NCI-H2107 treated with DMSO at 0.1 percent for 48 hours (cell line): Measurements from ENCODE around the gene PPP1R14B.

Experiments
- DNase-seq: peaks from one replicate; lab custom pipeline; 2025; ENCODE audit not compliant: unreplicated experiment; lab: John Stamatoyannopoulos, UW

PPP1R14B gene

DNA sequence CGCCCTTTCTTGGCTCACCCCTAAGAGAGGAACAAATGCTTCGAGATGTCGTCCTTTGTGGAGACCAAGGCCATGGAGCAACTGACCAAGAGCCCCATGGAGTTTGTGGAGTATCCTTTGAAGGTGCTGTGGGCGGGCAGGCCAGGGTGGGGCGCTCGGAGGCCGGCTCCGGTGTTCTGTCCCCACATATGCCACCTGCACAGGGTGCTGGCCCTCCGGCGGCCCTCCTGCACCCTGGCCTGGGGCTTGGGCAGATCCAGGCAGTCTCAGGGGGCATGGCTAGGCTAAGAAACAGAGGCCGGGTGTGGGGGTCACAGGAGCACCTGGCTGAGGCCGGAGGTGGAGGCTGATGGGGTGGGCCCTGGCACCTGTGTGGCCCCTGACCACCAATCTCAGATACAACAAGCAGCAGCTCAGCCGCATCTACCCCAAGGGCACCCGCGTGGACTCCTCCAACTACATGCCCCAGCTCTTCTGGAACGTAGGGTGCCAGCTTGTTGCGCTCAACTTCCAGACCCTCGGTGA is 14.9 kb upstream of the PPP1R14B start:
- no peak for DNase-seq

DNA sequence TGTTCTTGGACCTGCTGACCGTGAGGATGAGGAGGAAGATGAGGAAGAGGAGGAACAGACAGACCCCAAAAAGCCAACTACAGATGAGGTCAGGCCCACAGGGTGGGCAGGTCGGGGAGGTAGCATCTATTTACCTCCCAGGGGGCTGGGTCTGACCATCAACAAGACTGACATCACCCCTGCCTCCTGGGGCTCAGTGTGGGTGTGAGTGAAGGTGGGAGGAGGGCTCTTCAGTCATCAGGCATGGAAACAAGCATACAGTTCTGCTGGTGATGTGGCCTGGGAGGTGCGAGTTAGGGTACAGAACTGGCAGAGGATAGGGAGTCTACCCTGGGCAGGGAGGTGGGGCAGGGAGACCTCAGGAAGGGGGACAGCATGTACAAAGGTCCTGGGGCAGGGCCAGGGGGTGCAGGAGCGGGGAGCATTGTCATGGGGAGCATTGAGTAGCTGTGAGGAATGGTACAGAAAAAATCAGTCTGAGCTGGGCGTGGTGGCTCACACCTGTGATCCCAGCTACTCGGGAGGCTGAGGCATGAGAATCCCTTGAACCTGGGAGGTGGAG is 13.5 kb upstream of the PPP1R14B start:
- DNase-seq = no peak

DNA sequence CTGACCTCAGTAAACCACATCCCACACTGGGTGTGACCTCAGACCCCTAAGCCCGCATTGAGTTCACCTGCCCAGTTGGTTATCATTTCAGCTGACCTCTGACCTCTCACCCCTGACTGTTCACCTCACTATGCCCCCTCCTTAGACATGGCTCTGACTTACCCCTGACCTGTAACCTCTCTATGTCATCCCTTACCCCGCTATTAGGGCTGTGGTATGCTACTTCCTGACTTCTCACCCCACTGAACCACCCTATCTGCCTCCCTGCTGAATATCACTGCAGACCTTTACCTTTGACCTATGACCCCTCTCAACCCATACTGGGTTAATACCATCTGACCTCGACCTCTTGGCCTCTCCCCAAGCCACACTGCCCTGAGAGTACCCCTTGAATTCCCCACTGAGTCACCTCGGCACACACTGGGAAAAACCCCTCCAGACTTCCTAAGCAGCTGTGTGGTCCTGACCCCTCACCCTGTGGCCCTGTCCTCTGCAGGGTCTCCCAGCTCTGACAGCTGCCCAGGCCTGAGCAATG is 12.9 kb upstream of the PPP1R14B start:
- no peak for DNase-seq

DNA sequence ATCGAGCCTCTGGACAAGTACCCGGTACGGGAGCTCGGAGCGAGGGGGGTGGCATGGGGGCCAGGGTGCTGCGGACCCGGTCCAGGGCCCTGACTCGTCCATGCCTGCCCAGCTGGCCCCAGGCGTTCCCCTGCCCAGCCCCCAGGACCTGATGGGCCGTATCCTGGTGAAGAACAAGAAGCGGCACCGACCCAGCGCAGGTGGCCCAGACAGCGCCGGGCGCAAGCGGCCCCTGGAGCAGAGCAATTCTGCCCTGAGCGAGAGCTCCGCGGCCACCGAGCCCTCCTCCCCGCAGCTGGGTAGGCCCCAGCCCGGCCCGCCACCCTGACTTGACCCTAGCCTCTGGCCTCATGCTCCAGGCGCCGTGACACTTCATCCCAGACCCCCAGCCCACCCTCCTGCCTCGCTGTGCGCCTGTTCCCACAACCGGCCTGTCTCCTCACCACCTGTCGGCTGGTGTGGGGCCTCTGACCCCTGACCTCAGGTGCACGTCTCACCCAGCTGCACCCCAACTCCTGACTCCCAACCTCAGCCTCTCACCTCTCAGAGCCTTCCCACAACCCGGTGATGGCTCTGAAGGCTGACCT is 12.3 kb upstream of the PPP1R14B start:
- DNase-seq = no peak

DNA sequence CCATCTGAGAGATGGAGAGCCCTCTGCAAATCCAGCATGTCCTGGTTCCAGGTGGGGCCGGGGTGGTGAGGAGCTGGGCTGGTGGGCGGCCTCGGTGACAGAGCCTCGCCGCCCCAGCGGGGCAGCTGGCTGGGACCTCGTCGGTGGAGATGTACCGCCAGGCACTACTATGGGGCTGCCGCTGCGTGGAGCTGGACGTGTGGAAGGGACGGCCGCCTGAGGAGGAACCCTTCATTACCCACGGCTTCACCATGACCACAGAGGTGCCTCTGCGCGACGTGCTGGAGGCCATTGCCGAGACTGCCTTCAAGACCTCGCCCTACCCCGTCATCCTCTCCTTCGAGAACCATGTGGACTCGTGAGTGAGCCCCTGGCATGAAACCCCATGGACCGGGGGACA is 11.6 kb upstream of the PPP1R14B start:
- no peak for DNase-seq

DNA sequence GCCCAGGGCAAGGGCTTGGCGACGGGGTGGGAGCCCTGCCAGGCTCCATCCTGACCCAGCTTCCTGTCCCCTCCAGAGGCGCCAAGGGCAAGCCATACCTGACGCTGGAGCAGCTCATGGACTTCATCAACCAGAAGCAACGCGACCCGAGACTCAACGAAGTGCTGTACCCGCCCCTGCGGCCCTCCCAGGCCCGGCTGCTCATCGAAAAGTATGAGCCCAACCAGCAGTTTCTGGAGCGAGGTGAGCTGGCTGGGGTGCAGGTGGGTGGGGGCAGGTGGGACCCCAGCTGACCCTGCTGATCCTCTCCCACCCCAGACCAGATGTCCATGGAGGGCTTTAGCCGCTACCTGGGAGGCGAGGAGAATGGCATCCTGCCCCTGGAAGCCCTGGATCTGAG is 9.6 kb upstream of the PPP1R14B start:
- no peak for DNase-seq

DNA sequence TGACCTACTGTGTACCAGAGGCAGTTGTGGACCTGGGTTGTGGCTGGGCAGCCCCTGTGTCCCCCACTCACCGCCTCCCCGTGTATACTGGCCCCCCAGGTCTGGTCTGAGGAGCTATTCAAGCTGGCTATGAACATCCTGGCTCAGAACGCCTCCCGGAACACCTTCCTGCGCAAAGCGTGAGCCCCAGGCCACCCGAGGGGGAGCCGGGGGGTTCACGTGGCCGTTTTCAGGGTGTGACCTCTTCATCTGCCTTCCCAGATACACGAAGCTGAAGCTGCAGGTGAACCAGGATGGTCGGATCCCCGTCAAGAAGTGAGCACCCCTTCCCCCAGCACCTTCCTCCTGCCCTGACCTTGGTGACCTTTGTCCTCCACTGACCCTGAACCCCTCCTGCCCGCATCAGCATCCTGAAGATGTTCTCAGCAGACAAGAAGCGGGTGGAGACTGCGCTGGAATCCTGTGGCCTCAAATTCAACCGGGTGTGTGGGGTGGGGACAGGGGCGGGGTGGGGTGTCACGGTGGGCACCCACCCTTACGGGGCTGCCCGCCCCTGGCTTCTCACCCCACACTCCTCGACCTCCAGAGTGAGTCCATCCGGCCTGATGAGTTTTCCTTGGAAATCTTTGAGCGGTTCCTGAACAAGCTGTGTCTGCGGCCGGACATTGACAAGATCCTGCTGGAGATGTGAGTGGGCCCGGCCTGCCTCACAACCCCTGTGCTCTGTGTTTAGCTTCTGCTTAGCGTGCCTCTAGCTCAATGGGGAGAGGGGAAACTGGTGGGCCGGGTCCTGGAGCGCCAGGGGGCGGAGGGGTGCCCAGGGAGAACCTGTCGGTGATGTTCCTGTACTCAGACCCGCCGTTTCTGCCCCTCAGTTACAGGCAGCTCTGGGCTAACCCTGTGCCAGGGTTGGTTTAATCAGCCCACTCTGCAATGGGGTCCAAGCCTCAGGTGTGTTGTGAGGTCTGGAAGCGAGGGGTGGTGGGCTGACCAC is 8.7 kb upstream of the PPP1R14B start:
- DNase-seq = no peak

DNA sequence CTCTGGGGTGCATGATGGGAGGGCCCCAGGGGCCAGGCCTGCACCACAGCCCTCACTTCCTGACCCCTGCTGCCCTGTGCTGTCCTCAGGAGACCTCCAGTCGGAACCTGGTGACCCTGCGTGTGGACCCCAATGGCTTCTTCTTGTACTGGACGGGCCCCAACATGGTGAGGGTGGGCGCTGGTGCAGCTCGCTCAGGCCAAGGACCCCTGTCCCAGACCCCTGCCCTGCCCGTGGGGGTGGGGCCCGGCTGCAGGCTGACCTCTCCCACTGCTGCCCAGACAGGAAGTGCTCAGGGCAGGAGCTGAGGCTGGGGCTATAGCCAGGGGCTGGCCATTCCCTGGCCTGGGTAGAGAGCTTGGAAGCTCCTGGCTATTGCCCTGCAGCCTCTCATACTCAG is 7.6 kb upstream of the PPP1R14B start:
- DNase-seq = no peak

DNA sequence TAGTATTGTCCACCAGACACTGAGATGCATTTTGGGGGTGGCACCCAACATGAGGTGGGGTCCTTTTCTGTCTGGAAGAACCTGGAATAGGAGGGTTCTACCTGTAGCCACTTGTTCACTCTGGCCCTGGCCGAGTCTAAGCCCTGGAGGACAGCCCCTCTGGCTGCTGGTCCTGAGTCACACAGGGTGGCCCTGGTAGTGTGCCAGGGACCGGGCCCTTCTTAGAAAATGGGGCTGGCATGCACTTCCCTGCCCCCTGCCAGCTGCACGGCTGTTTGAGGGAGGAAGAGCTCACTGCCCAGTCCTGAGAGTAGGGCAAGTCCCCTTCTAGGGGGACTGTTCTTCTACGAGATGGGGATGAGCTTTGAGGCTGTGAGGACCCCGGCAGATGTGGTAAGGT is 6.7 kb upstream of the PPP1R14B start:
- no peak for DNase-seq

DNA sequence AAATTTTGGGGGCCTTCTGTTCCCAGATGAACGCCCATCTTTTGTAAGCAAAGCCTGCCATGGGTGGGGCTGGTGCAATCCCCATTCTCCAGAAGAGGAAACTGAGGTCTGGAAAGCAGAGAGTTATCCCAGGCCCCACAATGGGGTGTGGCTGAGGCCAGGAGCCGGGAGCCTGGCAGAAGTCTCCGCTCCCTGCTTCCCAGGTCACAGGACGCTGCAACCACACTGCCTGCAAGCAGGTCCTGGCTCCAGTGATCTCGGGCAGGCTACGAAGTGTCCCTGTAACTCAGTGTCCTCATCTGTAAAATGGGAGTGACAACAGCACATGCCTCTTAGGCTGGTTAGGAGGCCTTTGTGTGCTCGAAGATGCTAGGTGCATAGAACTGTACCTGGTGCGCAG is 6.3 kb upstream of the PPP1R14B start:
- no peak for DNase-seq

DNA sequence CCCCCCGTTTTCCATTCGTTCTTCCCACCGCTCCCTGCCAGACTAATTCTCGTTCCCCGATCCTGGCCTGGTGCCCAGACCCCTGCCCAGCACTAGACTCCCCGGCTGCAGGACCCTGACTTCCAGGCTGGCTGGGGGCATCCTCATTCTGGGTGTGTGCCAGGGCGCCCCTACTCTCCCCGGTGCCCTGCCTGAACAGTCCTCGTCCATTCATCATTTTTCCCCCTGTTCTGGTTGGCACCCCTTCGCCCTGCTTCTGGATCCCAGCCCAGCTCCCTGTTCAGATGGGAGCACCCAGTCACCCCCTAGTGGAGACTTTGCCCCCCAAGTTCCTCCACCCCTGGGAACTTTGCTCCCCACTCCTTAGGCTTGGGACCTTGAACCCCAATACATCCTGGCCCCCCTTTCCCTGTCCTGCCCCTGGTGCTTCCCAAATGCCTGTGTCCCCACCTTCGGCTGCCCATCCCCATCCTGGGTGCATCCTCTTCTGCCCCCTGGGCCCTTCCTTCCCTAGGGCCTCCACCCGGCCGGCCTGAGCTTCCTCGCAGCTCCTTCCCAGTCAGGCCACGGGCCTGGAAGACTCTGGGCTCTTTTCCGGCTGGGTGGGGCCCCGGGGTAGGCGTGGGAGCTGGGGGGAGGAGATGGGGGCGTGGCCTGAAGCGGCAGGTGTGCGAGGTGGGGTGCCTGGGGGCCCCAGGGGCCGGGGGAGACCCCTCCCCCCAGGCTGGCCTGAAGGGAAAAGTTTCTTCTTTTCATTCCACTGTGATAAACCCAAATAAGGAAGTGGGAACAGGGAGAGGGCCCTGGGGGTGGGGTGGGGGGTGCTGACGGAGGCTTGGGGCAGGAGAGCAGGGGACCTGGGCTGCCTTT is 5.5 kb upstream of the PPP1R14B start:
- DNase-seq = no peak

DNA sequence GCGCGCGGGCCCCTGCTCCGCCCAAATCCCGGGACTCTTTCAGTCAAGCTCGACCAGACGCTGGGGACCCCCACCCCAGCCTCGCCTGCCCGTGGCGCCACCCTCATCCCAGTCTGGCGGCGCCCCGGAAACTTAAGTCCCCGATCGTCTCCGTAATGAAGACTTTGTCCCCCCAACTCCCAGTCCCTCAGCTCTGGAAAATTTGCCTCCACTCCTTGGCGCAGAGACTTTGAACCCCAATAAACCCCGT is 4.9 kb upstream of the PPP1R14B start:
- no peak for DNase-seq

DNA sequence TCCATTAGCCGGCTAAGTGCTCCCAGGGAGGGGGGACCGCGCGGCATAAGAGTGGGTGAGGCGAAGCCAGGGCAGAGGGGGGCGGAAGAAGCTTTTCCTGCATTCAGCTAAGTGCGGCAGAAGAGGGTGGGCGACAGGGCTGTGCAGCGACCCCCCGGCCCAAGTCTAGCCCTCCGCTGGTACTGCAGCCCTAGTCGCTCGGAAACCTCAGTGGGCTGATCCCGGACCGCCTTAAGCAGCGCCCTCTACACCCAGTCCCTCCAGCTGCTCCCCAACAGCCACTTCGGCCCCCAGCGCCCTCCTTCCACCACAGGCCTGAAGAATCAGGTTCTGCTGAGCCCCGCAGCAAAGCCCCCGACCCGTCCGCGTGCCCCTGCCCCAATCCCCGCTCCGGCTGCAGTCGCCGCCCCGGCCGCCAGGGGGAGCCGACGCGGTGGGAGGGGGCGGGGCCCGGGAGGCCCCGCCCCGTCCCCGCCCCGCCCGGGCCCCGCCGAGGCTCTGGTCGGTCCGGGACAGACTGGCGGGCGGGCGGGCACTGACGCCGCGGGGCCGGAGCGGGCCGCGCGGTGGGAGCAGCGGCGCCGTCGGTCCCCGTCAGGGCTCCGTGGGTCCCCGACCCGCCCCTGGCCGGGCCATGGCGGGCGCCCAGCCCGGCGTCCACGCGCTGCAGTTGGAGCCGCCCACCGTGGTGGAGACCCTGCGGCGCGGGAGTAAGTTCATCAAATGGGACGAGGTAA is 4.4 kb upstream of the PPP1R14B start, which contains the start of gene PLCB3:
TSS of gene PLCB3 (plus strand) at position 515 of the 737 bp plus-strand sequence. CDS start at position 635, 120 bp downstream.
- DNase-seq = no peak

DNA sequence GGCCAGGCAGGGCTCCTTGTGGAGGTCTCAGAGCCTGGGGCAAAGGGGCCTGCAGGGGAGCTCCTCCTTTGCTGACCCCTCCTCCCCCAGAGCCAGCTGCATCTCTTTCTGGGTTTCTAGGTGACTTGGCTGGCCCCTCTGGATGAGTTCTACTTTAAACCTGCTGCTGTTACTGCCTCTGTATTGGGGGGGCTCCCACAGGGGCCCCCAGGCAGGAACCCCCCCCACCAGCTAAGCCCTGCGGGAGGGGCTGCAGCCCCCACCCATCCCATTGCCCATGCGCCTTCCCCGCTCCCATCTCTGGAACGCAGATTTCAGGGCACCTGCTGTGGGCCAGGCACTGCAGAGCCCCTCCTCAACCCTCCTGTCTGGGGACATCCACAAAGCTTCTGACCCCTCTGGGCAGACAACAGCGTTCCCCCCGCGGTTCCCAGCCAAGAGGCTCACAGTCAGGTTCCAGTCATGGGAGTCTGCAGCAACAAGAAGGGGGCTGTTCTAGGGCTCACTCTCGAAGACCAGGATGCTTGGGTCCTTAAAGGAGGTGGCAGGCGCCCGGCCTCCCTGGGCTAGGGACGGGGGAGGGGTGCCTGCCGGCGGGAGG is 3.8 kb upstream of the PPP1R14B start:
- no peak for DNase-seq

DNA sequence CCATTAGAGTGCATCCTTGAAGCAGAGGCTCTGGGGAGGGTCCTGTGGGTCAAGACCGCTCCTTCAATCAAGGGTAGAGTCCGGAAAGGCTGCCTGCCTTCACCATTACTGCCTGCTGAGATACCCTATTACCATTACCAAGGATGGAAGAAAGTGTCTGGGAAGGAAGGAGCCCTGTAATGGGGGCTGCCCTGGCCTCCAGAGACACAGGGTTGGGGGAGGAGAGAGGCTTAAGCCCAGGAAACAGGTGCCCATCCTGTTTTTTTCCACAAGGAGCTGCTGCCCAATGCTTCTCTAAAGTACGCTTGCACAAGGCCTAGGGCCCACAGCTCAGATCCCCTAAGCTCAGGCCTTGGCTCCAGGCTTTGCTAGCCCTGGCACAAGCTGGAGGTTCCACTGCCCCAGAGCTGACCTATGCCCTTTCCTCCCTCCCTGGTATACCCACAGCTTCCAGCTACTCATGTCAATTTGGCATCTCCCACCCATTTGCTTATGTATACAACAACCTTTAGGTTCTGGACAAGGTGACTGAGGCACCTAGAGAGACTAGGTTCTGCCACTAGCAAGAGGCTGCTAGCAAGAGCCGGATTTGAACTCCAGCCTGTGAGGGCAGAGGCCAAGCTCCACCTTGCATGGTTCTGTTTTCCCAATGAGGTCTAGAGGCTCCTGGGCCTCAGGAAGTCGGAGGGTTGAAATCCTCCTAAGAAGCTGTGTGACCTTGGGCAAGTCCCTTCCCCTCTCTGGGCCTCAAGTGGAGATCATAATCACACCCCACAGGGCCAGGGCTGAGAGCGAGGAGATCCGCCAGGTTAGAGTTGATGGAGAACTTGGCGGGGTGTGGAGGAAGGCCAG is 3.0 kb upstream of the PPP1R14B start:
- DNase-seq = no peak

DNA sequence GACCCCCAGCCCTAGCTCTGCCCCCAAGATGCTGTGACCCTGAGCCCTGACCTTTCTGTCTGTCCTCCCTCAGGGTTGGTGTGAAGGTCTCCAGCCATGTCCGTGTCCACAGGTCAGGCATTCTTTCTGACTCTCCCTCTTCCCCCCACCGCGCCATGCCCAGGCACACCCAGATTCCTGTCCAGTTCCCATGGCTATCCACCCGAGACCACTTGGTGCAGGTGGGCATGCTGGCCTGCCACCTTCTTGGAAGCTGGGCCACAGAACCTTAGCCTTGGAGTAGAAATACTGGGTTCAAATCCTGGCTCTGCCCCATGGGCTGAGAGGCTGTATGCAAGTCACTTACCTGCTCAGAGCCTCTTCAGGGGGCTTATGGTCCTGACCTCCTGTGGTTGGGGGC is 2.3 kb upstream of the PPP1R14B start:
- DNase-seq = no peak

DNA sequence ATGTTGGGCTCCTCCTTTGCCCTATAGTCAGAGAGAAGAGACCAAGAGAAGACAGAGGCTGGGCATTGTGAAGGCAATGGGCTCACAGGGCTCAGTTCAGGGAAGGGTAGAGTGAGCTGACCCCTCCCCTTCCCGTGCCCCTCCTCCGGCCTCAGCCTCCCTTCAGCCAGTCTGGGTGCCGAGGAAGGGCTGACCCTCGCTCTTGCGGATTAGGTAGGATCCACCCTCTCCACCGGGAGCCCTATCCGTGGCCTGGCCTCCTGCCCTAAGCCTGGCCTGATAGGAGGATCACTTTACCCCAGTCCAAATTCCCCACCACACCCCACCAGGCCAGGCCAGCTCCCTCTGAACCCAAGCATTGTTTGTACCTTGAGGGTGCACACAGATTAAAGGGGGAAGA is 1.8 kb upstream of the PPP1R14B start:
- no peak for DNase-seq

DNA sequence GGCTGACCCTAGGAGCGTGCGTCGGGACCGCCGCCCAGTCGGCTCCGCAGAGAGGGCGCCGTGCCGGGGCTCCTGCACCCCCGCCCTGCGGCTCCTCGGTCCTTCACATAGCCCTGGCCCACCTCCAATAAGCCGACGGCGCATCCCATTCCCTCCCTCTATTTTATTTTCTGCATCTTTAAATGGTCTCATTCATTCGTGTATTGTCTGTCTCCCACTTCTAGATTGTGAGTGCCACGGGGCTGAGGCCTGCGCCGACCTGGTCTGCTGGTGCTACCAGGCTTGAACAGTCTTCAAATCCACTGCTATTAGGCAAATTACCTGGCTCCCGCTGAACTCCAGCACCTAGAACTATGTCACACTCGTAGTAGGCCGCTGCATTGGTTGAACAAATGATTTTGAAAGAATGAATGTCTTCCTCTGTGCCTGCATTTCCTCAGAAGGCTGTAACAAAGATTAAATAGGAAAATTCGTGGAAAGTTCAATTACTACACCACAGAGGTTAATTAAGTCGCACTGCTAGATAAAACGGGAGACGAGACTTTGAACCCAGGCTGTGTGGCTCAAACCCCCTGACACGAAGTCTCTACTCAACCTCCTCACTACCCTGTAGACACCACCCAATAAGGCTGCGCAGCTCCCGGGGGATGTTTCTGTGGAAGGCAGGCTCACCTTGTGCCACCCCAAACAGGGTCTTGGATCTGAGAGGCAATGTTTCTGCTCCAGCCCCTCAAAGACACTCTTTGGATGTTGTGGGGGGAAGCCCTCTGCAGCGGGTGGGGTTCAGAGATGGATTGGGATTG is 1.2 kb upstream of the PPP1R14B start:
- DNase-seq = no peak
